ENCODE measurements around the gene FBXO24. TPM values are rescaled to one million over a fixed set of nuclear protein-coding genes. Genes with fewer than 3 reads are reported as not detected.

Gene FBXO24
- total RNA-seq, 4 donors from 2014 or later: 1.8 to 1.9 TPM; not detected in 2

DNA sequence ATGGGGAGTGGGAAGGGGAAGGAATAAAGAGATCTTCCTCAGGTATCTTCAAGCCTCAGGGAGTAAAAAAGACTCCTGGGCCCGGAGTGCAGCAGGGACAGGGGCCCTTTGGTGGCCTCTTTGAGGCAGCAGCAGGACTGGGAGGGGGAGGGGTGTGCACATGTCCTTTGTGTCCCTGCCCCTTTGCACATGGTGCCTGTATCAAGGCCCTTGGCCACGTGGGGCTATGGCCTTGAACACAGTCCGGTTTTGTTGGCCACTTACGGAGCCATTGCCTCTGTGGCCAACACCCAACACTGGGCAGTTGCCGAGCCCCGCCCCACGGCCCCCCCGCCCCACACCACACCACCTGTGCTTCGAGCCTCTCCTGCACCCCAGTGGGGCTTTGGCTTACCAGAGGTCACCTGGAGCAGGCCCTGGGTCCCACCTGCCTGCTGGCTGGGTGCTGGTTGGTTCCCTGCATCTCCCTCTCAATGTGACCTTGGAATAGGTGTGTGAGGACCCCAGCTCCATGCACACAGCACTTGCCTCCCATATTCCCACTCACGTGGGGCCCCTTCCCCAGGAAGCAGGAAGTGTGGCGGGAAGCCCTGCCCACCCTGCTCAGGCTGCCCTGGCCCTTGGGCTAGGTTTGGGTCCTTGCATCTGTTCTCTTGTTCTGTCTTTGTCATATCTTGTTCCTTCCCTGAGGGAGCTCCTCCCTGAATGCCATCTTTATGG, 17.8 kb upstream of the FBXO24 start:
- Histone ChIP-seq H3K9me3 (no peaks in the 10 kb centered on the region), H3K36me3 (peaks cover 0 to 30% of the 10 kb centered on the region in 2 donors), H3K4me3 (no peak overlapping the region), H3K4me1 (peaks cover 0 to 37% (median 10%) of the 10 kb centered on the region in 3 donors), H3K27me3 (peaks cover 31% of the 10 kb centered on the region), H3K27ac (peak overlapping the region in 1 of 4 donors; percentile 11)
- TF ChIP-seq EP300 (IDR thresholded peaks at IDR 0.05) (no peak), POLR2AphosphoS5 (IDR thresholded peaks at IDR 0.05) (no peak), POLR2A (IDR thresholded peaks at IDR 0.05) (no peak)
- TF ChIP-seq, protein P1, sequence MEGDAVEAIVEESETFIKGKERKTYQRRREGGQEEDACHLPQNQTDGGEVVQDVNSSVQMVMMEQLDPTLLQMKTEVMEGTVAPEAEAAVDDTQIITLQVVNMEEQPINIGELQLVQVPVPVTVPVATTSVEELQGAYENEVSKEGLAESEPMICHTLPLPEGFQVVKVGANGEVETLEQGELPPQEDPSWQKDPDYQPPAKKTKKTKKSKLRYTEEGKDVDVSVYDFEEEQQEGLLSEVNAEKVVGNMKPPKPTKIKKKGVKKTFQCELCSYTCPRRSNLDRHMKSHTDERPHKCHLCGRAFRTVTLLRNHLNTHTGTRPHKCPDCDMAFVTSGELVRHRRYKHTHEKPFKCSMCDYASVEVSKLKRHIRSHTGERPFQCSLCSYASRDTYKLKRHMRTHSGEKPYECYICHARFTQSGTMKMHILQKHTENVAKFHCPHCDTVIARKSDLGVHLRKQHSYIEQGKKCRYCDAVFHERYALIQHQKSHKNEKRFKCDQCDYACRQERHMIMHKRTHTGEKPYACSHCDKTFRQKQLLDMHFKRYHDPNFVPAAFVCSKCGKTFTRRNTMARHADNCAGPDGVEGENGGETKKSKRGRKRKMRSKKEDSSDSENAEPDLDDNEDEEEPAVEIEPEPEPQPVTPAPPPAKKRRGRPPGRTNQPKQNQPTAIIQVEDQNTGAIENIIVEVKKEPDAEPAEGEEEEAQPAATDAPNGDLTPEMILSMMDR (IDR thresholded peaks at IDR 0.05): no peak
- 40 to 50% methylated on average over 1 of the region's 11 CpGs for WGBS, 2 donors (ENCODE audit: low coverage in 1 of 2)
- ATAC-seq: no peak

DNA sequence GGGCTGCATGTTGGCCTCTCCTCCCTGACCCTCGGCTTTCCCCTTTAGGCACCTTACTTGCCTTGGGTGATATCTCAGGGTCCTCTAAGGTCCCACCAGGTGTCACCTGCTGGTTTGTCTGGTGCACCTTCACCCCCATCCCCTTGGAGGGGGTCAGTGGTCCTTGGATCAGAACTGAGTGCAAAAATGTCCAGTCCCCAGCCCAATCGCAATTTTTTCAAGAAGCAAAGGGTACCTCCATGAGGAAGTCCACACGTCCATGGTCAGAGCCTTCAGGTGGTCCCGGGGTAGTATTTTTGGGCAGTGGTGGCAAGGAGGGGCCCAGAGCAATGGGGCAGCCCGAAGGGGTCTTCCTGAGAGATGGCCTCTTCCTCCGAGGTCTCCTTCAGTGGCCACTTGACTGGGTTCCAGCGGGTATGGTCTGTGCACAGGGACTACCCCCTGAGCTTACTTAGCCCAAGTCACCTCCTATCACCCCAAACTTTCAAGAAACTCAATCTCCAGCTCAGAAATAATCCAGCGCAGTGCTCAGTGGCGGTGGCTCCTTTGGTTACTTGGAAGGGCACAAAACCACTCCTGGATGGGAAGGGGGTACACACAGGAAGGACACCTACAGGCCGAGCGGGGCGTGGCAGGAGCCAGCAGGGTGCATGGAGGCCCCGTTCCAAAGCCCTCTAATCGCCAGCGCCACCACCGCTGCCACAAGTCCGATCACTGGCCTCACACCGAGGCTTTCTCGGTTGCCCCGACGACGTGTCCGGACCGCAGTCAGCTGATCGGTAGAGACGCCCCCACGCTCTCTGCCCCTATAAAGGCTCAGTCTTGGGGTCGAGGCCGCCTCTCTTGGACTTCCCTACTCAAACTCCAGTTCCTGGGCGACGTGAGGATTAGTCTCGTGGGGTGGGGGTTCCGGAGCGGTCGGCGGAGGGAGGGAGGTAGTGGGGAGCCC, 17.0 kb upstream of the FBXO24 start:
- no peaks in the 10 kb centered on the region for H3K9me3 ChIP-seq
- ATAC-seq: peak; percentile 32
- peaks cover 0 to 30% (median 10%) of the 10 kb centered on the region in 3 donors for H3K4me1 ChIP-seq
- TF ChIP-seq POLR2A (IDR thresholded peaks at IDR 0.05): no peak
- TF ChIP-seq POLR2AphosphoS5 (IDR thresholded peaks at IDR 0.05): peak; percentile 22
- TF ChIP-seq, protein P1 (IDR thresholded peaks at IDR 0.05): peak in 1 of 4 experiments; percentile 49
- H3K4me3 ChIP-seq: peak overlapping the region; percentile 3 to 46
- WGBS, 2 donors (ENCODE audit: low coverage in 1 of 2): 80% methylated on average over 1 of the region's 36 CpGs; no CpG with 5 or more reads in 1 of the 2 donors
- peak overlapping the region in 3 of 4 donors; percentile 26 to 65 (median 45) for H3K27ac ChIP-seq
- peaks cover 0 to 32% of the 10 kb centered on the region in 2 donors for H3K36me3 ChIP-seq
- H3K27me3 ChIP-seq: peaks cover 38% of the 10 kb centered on the region

DNA sequence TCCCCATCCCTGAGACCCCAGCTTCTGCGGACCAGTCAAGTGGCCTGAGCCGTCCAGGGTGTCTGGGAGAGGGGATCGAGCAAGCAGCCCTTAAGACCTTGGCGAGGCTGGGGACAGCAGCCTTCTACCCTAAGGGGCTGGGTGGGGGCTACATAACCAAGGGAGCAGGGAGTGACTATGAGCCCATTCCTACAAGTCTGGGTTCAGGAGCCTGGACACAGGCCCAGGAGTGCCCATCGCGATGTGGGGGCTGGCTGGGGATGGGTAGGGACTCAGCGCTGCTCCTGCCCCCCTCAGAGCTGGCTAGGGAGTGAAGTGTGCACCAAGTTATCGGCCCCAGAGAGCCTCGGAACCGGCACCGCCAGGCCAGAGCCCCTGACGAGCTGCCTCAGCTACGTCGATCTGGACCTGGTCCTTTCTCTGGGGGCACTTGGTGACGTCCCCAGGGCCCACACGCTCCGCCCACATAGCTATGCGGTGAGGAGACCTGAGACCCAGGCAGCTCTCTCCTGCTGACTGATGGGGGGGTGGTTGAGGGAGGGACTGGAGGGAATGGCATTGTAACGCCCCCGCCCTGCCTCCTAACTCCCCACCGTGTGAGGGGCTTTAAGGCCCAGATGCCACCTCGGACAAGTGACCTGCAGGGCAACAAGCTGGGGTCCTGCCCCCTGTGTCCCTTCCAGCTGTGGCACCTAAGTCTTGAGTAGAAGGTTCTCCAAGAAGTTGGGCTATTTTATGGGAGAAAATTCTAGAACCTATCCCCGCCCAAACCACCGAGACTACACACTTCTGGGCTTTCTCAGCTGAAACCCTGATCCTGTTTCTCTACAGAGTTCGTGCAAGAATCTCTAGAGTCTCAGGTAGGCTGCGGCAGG, 14.9 kb upstream of the FBXO24 start:
- TF ChIP-seq EP300 (IDR thresholded peaks at IDR 0.05) (no peak), POLR2AphosphoS5 (IDR thresholded peaks at IDR 0.05) (no peak), POLR2A (IDR thresholded peaks at IDR 0.05) (no peak)
- TF ChIP-seq, protein P1 (IDR thresholded peaks at IDR 0.05): no peak
- ATAC-seq: no peak
- Histone ChIP-seq H3K9me3 (no peaks in the 10 kb centered on the region), H3K36me3 (peaks cover 0 to 33% of the 10 kb centered on the region in 2 donors), H3K27ac (no peak overlapping the region), H3K4me3 (no peak overlapping the region), H3K4me1 (peaks cover 0 to 29% (median 10%) of the 10 kb centered on the region in 3 donors), H3K27me3 (peaks cover 56% of the 10 kb centered on the region)
- 80 to 85% methylated on average over 1 to 4 of the region's 26 CpGs for WGBS, 2 donors (ENCODE audit: low coverage in 1 of 2)

DNA sequence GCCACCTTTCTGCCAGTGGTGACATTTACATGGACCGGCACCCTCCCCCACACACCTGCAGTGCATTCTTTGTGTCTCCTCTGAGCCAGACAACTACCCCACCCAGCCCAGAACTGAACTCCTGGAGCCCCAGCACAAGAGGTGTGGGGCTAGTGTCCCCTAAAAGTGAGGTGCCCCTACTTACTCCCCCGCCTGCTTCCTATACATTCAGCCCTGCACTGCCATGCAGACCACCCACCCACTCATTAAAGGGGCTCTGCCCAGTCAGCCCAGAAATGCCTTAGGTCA, 14.4 kb upstream of the FBXO24 start:
- ATAC-seq: no peak
- Histone ChIP-seq H3K27me3 (peaks cover 60% of the 10 kb centered on the region), H3K36me3 (peaks cover 0 to 39% of the 10 kb centered on the region in 2 donors), H3K27ac (no peak overlapping the region), H3K9me3 (no peaks in the 10 kb centered on the region), H3K4me3 (no peak overlapping the region), H3K4me1 (peaks cover 0 to 29% (median 10%) of the 10 kb centered on the region in 3 donors)
- TF ChIP-seq EP300 (IDR thresholded peaks at IDR 0.05) (no peak), POLR2A (IDR thresholded peaks at IDR 0.05) (no peak), POLR2AphosphoS5 (IDR thresholded peaks at IDR 0.05) (no peak)
- WGBS, 2 donors (ENCODE audit: low coverage in 1 of 2): no CpG with 5 or more reads among the region's 2 CpGs

Measured in gastroesophageal sphincter (tissue), 4 donors.